GM12875 (cell line): ENCODE results near the gene WFDC1.

ENCODE experiments used
- H3K4me3 ChIP-seq: one replicate; pipeline ENCODE4 v1.5.1; 2011; ENCODE audit warnings: low read depth, low read length, control low read depth
- TF ChIP-seq, protein P1 (sequence below): IDR thresholded peaks from 2 replicates; pipeline ENCODE4 v1.5.1; 2011; ENCODE audit warnings: low read depth, mild to moderate bottlenecking, control low read depth, inconsistent platforms, low read length, moderate library complexity, borderline replicate concordance; ENCODE audit not compliant: insufficient read depth

Gene WFDC1

DNA sequence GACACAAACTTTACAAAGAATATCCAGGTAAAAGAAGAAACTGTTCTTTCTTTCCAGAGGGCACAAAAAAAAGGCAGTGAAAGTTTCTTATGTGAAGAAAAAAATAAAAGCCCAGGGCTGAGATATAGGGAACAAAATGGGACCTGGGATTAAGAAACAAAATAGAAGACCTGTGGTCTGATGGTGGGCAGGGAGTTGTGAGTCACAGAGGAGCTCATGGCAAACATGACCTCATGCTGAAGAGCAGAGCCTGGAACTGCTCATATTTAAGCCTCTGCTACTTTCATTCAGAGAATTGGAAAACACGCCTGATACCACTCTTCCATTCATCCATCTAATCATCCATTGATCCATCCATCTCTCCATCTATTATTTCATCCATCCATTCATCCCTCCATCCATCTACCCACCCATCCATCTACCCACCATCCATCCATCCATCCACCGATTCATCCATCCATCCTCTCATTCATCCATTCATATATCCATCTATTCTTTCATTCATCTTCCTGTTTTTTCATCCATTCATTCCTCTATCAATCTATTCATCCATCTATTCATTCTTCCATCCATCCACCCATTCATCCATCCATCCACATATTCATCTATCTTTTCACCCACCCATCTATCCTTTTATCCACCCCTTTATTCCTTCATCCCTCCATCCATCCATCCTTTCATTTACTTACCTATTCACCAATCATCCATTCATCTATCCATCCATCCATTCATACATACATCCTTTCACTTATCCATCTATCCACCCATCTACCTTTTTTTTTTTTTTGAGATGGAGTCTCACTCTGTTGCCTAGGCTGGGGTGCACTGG is 30.0 kb downstream of the WFDC1 start:
- TF ChIP-seq, protein P1, sequence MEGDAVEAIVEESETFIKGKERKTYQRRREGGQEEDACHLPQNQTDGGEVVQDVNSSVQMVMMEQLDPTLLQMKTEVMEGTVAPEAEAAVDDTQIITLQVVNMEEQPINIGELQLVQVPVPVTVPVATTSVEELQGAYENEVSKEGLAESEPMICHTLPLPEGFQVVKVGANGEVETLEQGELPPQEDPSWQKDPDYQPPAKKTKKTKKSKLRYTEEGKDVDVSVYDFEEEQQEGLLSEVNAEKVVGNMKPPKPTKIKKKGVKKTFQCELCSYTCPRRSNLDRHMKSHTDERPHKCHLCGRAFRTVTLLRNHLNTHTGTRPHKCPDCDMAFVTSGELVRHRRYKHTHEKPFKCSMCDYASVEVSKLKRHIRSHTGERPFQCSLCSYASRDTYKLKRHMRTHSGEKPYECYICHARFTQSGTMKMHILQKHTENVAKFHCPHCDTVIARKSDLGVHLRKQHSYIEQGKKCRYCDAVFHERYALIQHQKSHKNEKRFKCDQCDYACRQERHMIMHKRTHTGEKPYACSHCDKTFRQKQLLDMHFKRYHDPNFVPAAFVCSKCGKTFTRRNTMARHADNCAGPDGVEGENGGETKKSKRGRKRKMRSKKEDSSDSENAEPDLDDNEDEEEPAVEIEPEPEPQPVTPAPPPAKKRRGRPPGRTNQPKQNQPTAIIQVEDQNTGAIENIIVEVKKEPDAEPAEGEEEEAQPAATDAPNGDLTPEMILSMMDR, result no peak
- H3K4me3 ChIP-seq, result no peak overlapping the region

DNA sequence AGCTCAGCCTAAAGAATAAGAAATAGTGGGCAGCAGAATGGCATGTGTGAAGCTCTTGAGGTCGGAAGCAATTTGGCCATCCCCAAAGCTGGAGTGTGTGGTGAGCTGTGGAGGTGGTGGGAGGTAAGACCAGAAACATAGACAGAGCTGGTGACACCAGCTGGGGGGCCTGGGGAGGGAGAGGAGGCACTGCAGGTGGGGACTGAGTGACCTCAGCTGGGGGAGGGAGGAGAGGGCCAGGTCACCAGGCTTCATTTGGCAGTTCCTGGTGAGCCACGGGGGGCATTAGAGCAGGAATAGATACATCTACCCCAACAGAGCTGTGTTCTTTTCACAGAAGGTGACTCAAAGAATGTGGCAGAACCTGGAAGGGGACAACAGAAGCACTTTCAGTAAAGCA is 31.9 kb downstream of the WFDC1 start:
- TF ChIP-seq, protein P1, result no peak
- H3K4me3 ChIP-seq, result no peak overlapping the region

DNA sequence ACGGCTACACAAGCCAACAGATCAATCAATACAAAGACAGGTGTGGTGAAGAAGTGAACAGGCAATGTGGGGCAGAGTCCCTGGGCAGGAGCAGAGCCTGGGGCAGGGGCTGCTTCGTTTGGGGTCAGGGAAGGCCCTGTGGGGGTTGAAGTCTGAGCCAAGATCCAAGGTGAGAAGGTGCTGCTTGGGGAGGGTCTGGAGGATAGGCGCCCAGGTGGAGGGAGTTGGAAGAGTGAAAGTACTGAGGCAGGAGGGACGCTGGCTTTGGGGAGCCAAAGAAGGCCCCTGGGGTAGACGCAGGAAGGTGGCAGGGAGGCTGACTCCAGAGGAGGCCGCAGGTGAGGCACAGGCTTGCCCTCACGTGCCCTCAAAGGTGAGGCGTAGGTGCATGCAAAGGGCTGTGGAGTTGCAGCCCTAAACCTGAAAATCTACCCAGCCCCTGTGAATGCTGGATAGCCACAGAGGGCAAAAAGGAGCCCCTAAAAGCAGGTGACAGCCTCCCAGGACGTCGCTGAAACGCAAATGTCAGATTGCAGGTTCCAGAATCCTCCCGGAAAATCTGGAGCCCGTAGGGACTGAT is 33.3 kb downstream of the WFDC1 start:
- TF ChIP-seq, protein P1, result no peak
- H3K4me3 ChIP-seq, result no peak overlapping the region

DNA sequence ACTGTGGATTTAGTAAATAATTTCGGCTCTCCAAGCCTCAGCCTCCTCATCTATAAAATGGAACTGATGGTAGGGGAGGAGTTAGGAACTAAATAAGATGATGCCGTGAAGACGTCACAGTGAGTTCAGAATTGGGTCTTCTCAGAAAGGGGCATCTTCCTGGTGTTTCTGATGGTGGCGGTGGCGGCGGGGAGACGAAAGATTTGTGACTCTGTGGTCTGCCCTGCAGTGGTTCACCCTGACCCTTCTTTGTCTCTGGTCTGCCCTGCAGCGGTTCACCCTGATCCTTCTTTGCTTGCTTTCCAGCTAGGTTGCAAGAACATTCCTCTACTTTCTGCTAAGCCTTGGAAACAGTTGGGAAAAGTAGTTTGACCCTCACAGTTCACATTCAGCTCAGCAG is 34.3 kb downstream of the WFDC1 start:
- TF ChIP-seq, protein P1, result no peak
- H3K4me3 ChIP-seq, result no peak overlapping the region

DNA sequence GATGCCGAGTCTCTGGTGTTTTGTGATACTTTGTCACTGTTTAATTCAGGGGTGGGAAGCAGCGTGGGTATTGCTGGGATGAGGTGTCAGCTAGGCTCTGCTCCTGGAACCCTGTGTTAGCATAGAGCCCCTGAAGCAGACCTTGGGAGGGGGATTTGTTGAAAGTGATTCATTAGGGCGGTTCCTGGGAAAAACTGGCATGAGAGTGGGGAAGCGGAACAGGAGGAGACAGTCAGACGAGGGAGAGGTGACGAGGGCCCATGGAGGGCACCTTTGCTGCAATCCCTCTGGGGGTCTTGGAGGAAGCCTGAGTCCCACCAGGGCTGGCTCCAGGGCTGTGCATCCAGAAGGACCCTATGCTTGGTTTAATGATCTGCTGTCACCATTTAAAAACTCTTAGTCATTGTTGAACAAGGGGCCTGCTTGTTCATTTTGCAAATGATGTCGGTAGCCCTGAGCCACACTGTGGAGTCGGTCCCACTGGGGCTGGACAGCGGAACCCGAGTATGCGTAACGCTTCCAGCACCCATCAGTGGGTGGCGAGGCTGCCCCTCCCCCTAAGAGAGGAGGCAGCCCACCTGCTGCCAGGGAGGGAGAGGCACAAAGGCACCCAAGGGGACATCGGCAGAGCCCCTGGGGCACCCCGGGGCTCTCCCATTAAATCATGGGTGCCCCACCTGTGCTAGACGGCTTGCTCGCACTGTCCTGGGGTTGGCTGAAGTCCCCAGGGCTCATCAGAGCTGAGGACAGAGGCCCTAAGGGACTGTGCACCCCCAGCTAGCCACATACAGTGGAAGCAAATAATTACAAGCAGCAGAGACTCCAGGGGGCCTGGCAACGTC is 35.4 kb downstream of the WFDC1 start:
- TF ChIP-seq, protein P1, result no peak
- H3K4me3 ChIP-seq, result no peak overlapping the region

DNA sequence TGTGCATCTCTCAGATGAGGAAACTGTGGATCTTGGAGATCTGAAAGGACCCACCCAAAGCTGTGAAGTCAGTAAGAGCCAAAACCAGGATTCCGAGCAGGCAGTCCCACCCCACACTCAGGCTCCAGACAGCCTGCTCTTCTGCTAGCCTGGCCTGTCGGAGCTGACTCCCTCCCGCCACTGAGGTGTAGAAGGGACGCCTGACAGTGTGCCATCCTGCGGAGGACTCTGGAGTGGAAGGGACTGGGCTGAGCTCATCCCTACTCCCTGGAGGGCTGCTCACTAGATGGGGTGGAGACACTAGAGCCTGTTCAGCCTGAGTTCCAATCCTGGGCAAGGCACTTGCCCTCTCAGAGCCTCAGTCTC is 36.0 kb downstream of the WFDC1 start:
- no peak overlapping the region for H3K4me3 ChIP-seq
- TF ChIP-seq, protein P1, result no peak
